SK-N-SH treated with all-trans-retinoic acid at 6 μM for 48 hours (cell line): Measurements from ENCODE around the gene KDM4C.

Source experiments
- ATAC-seq: fragments of 200-7000 bp; cut with Tn5 transposase; 3 replicates; pipeline ENCODE4 v1.9.1; 2020; ENCODE audit warnings: mild to moderate bottlenecking, moderate library complexity
- ARNTL ChIP-seq: fragments of 450-650 bp; formaldehyde crosslinking; IDR thresholded peaks from 2 replicates; pipeline ENCODE4 v1.5.0; 2020; ENCODE audit warnings: low read depth, mild to moderate bottlenecking, moderate library complexity, borderline replicate concordance
- BACH2 ChIP-seq: fragments of 250-450 bp; sonication (Bioruptor Pico); IDR thresholded peaks from 2 replicates; pipeline ENCODE4 v1.9.0; 2021; ENCODE audit warnings: mild to moderate bottlenecking, borderline replicate concordance
- CSDC2 ChIP-seq: fragments of 250-450 bp; sonication (Bioruptor Pico); IDR thresholded peaks from 2 replicates; pipeline ENCODE4 v1.5.0; 2020; ENCODE audit warnings: mild to moderate bottlenecking, moderate library complexity
- ESRRG ChIP-seq: fragments of 250-450 bp; sonication (Bioruptor Pico); IDR thresholded peaks from 2 replicates; pipeline ENCODE4 v1.6.1; 2021; ENCODE audit warnings: mild to moderate bottlenecking
- GLIS3 ChIP-seq: fragments of 250-450 bp; sonication (Bioruptor Pico); IDR thresholded peaks from 2 replicates; pipeline ENCODE4 v1.5.0; 2020; ENCODE audit warnings: mild to moderate bottlenecking, moderate library complexity
- ISL1 ChIP-seq: fragments of 250-450 bp; sonication (Bioruptor Pico); IDR thresholded peaks from 2 replicates; pipeline ENCODE4 v2.1.2; 2022; ENCODE audit warnings: mild to moderate bottlenecking, moderate library complexity
- OSR1 ChIP-seq: fragments of 250-450 bp; sonication (Bioruptor Pico); IDR thresholded peaks from 2 replicates; pipeline ENCODE4 v1.8.0; 2022; ENCODE audit warnings: moderate library complexity, mild to moderate bottlenecking, inconsistent platforms
- PPARA ChIP-seq: fragments of 250-450 bp; sonication (Bioruptor Pico); IDR thresholded peaks from 2 replicates; pipeline ENCODE4 v1.5.0; 2020; ENCODE audit warnings: mild to moderate bottlenecking, borderline replicate concordance
- SNAI2 ChIP-seq: fragments of 250-450 bp; sonication (Bioruptor Pico); IDR thresholded peaks from 2 replicates; pipeline ENCODE4 v1.5.0; 2020; ENCODE audit warnings: mild to moderate bottlenecking, moderate library complexity
- TCF4 ChIP-seq: fragments of 250-450 bp; sonication (Bioruptor Pico); IDR thresholded peaks from 2 replicates; pipeline ENCODE4 v1.8.0; 2021; ENCODE audit warnings: mild to moderate bottlenecking, moderate library complexity, borderline replicate concordance
- TOX ChIP-seq: fragments of 250-450 bp; sonication (Bioruptor Pico); IDR thresholded peaks from 2 replicates; pipeline ENCODE4 v1.8.0; 2021; ENCODE audit warnings: mild to moderate bottlenecking, moderate library complexity, borderline replicate concordance
- ZC3H10 ChIP-seq: fragments of 250-450 bp; sonication (Bioruptor Pico); IDR thresholded peaks from 2 replicates; pipeline ENCODE4 v1.5.1; 2021; ENCODE audit warnings: mild to moderate bottlenecking, moderate library complexity
- ZFP30 ChIP-seq: fragments of 450-650 bp; formaldehyde crosslinking; IDR thresholded peaks from 2 replicates; pipeline ENCODE4 v1.5.0; 2022; ENCODE audit warnings: mild to moderate bottlenecking, moderate library complexity
- ZNF565 ChIP-seq: fragments of 450-650 bp; formaldehyde crosslinking; conservative IDR thresholded peaks from 2 replicates; pipeline ENCODE4 v1.5.0; 2020; ENCODE audit warnings: low read depth, mild to moderate bottlenecking, moderate library complexity
- ZNF70 ChIP-seq: fragments of 450-650 bp; formaldehyde crosslinking; IDR thresholded peaks from 2 replicates; pipeline ENCODE4 v1.5.0; 2020; ENCODE audit warnings: mild to moderate bottlenecking, moderate library complexity
- ZNF8 ChIP-seq: fragments of 450-650 bp; formaldehyde crosslinking; IDR thresholded peaks from 2 replicates; pipeline ENCODE4 v1.5.0; 2020; ENCODE audit warnings: mild to moderate bottlenecking, moderate library complexity
- TF ChIP-seq, protein P1 (sequence below): fragments of 250-450 bp; sonication (Bioruptor Pico); IDR thresholded peaks from 2 replicates; pipeline ENCODE4 v1.5.0; 2020; ENCODE audit warnings: mild to moderate bottlenecking, moderate library complexity
- TF ChIP-seq, protein P2 (sequence below): fragments of 250-450 bp; sonication (Bioruptor Pico); IDR thresholded peaks from 2 replicates; pipeline ENCODE4 v1.5.1; 2021; ENCODE audit warnings: mild to moderate bottlenecking, moderate library complexity
- TF ChIP-seq, protein P3 (sequence below): fragments of 250-450 bp; sonication (Bioruptor Pico); IDR thresholded peaks from 2 replicates; pipeline ENCODE4 v1.5.1; 2020; ENCODE audit warnings: low read depth, mild to moderate bottlenecking, moderate library complexity
- TF ChIP-seq, protein P4 (sequence below): fragments of 250-450 bp; sonication (Bioruptor Pico); IDR thresholded peaks from 2 replicates; pipeline ENCODE4 v1.8.0; 2021; ENCODE audit warnings: low read depth, mild to moderate bottlenecking, moderate library complexity, borderline replicate concordance
- TF ChIP-seq, protein P5 (sequence below): fragments of 250-450 bp; sonication (Bioruptor Pico); IDR thresholded peaks from 2 replicates; pipeline ENCODE4 v1.8.0; 2020; ENCODE audit warnings: mild to moderate bottlenecking, moderate library complexity, borderline replicate concordance

The KDM4C gene

DNA sequence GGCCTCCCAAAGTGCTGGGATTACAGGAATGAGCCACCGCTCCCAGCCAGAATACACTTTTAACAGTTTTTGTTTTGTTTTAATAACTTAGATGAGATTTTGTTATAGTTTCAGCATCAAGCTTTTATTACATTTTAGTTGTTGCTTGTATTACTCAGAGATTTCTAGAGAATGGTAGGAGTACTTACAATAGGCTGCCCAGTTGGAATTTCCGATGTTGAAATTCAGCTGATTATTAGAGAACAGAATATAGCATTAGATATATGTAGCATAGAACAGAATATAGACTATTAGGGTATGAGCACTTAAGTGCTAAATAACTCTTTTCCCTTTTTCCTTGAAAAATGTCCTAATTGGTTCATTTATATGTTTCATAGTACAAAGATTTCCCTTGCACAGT is 6.2 kb downstream of the KDM4C start:
- TF ChIP-seq ESRRG (CRISPR knock-in tag) (no peak), ZNF8 (CRISPR knock-in tag) (no peak), ZNF70 (CRISPR knock-in tag) (no peak), BACH2 (no peak), PPARA (CRISPR knock-in tag) (no peak), GLIS3 (no peak), ZFP30 (no peak), ARNTL (CRISPR knock-in tag) (no peak), TCF4 (CRISPR knock-in tag) (no peak), TOX (CRISPR knock-in tag) (no peak), ZC3H10 (CRISPR knock-in tag) (no peak), ISL1 (CRISPR knock-in tag) (no peak), CSDC2 (no peak), ZNF565 (no peak), OSR1 (CRISPR knock-in tag) (no peak)
- TF ChIP-seq, protein P1, sequence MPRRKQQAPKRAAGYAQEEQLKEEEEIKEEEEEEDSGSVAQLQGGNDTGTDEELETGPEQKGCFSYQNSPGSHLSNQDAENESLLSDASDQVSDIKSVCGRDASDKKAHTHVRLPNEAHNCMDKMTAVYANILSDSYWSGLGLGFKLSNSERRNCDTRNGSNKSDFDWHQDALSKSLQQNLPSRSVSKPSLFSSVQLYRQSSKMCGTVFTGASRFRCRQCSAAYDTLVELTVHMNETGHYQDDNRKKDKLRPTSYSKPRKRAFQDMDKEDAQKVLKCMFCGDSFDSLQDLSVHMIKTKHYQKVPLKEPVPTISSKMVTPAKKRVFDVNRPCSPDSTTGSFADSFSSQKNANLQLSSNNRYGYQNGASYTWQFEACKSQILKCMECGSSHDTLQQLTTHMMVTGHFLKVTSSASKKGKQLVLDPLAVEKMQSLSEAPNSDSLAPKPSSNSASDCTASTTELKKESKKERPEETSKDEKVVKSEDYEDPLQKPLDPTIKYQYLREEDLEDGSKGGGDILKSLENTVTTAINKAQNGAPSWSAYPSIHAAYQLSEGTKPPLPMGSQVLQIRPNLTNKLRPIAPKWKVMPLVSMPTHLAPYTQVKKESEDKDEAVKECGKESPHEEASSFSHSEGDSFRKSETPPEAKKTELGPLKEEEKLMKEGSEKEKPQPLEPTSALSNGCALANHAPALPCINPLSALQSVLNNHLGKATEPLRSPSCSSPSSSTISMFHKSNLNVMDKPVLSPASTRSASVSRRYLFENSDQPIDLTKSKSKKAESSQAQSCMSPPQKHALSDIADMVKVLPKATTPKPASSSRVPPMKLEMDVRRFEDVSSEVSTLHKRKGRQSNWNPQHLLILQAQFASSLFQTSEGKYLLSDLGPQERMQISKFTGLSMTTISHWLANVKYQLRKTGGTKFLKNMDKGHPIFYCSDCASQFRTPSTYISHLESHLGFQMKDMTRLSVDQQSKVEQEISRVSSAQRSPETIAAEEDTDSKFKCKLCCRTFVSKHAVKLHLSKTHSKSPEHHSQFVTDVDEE (CRISPR knock-in tag) = no peak
- TF ChIP-seq, protein P2, sequence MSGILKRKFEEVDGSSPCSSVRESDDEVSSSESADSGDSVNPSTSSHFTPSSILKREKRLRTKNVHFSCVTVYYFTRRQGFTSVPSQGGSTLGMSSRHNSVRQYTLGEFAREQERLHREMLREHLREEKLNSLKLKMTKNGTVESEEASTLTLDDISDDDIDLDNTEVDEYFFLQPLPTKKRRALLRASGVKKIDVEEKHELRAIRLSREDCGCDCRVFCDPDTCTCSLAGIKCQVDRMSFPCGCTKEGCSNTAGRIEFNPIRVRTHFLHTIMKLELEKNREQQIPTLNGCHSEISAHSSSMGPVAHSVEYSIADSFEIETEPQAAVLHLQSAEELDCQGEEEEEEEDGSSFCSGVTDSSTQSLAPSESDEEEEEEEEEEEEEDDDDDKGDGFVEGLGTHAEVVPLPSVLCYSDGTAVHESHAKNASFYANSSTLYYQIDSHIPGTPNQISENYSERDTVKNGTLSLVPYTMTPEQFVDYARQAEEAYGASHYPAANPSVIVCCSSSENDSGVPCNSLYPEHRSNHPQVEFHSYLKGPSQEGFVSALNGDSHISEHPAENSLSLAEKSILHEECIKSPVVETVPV (CRISPR knock-in tag) = no peak
- TF ChIP-seq, protein P3, sequence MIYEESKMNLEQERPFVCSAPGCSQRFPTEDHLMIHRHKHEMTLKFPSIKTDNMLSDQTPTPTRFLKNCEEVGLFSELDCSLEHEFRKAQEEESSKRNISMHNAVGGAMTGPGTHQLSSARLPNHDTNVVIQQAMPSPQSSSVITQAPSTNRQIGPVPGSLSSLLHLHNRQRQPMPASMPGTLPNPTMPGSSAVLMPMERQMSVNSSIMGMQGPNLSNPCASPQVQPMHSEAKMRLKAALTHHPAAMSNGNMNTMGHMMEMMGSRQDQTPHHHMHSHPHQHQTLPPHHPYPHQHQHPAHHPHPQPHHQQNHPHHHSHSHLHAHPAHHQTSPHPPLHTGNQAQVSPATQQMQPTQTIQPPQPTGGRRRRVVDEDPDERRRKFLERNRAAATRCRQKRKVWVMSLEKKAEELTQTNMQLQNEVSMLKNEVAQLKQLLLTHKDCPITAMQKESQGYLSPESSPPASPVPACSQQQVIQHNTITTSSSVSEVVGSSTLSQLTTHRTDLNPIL (CRISPR knock-in tag) = no peak
- TF ChIP-seq, protein P4, sequence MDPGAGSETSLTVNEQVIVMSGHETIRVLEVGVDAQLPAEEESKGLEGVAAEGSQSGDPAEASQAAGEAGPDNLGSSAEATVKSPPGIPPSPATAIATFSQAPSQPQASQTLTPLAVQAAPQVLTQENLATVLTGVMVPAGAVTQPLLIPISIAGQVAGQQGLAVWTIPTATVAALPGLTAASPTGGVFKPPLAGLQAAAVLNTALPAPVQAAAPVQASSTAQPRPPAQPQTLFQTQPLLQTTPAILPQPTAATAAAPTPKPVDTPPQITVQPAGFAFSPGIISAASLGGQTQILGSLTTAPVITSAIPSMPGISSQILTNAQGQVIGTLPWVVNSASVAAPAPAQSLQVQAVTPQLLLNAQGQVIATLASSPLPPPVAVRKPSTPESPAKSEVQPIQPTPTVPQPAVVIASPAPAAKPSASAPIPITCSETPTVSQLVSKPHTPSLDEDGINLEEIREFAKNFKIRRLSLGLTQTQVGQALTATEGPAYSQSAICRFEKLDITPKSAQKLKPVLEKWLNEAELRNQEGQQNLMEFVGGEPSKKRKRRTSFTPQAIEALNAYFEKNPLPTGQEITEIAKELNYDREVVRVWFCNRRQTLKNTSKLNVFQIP (CRISPR knock-in tag) = no peak
- ATAC-seq = no peak

DNA sequence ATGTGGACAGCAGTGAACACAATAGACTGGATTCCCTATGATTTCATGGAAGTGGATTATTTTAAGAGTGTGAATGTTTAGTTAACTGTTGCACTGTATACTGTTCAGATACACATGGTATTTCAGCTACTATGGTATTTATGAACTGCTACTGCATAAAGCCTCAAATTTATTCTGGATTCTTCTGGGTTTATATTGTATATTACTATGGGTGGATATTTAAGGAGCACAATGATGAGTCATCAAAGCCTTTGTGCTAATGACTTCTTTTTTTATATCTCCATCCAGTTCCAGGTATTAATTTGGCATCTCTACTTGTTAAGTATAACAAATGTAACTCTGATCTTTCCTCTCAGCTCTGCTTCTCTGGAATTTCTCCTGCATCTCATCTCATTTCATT is 6.8 kb downstream of the KDM4C start:
- TF ChIP-seq TCF4 (CRISPR knock-in tag) (no peak), ZNF8 (CRISPR knock-in tag) (no peak), GLIS3 (no peak), ZNF70 (CRISPR knock-in tag) (no peak), TOX (CRISPR knock-in tag) (no peak), ZFP30 (no peak), ZC3H10 (CRISPR knock-in tag) (no peak), SNAI2 (no peak), CSDC2 (no peak)
- TF ChIP-seq, protein P1 (CRISPR knock-in tag) = no peak
- TF ChIP-seq, protein P5, sequence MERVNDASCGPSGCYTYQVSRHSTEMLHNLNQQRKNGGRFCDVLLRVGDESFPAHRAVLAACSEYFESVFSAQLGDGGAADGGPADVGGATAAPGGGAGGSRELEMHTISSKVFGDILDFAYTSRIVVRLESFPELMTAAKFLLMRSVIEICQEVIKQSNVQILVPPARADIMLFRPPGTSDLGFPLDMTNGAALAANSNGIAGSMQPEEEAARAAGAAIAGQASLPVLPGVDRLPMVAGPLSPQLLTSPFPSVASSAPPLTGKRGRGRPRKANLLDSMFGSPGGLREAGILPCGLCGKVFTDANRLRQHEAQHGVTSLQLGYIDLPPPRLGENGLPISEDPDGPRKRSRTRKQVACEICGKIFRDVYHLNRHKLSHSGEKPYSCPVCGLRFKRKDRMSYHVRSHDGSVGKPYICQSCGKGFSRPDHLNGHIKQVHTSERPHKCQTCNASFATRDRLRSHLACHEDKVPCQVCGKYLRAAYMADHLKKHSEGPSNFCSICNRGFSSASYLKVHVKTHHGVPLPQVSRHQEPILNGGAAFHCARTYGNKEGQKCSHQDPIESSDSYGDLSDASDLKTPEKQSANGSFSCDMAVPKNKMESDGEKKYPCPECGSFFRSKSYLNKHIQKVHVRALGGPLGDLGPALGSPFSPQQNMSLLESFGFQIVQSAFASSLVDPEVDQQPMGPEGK = no peak
- peak; percentile 31; the same call in 1 of the 3 replicates for ATAC-seq
